HepG2 (cell line): ENCODE data around the gene TTLL12. TPM values are rescaled to one million over a fixed set of nuclear protein-coding genes. Genes with fewer than 3 reads are reported as not detected.

Source experiments
- ATAC-seq: fragments of 200-7000 bp; cut with Tn5 transposase; 3 replicates; pipeline ENCODE4 v1.9.1; 2020; ENCODE audit warnings: mild to moderate bottlenecking, moderate library complexity
- BruUV-seq: library from RNA; stranded (reverse); fragments of 400-500 nt; replicated peaks from 2 replicates; lab custom pipeline; 2021; lab: Mats Ljungman, UMichigan
- CTCF ChIA-PET: fragments of 300-600 bp; formaldehyde crosslinking; extraction: SDS; loops from one replicate; lab custom pipeline; 2021; ENCODE audit warnings: low total read pairs, inconsistent platforms, low intra/inter-chr PET ratio; lab: Yijun Ruan, JAX
- POLR2A ChIA-PET: fragments of 350-600 bp; sonication (Branson Sonifier 250); formaldehyde crosslinking; loops from one replicate; lab custom pipeline; 2020; ENCODE audit warnings: antibody characterized with exemption, inconsistent platforms; lab: Yijun Ruan, JAX
- DNase-seq: peaks from one replicate; pipeline ENCODE4 v3.0.0-alpha.2; 2015; ENCODE audit warnings: low spot score
- FAIRE-seq: peaks from 3 replicates; lab custom pipeline; 2011; peaks lifted over from hg19 to GRCh38; lab: Jason Lieb, UNC
- H2AFZ ChIP-seq: one replicate; pipeline ENCODE4 v1.6.1; 2011; ENCODE audit warnings: low read length, inconsistent platforms
- H3K27ac ChIP-seq: fragments of 300-600 bp; 3 replicates; pipeline ENCODE4 v1.8.0; 2011; ENCODE audit warnings: mixed run types, mild to moderate bottlenecking, mixed read lengths, low read length, inconsistent platforms; ENCODE audit not compliant: insufficient read depth; ENCODE audit errors: extremely low read length
- H3K27me3 ChIP-seq, 2 experiments: fragments of 200-600 bp in 1 of 2; 2 replicates in 1 of 2; 3 replicates in 1 of 2; pipeline versions ENCODE4 v1.6.0 to v1.8.0; 2011; ENCODE audit warnings: low read length in 2 of 2, mild to moderate bottlenecking in 2 of 2, moderate library complexity in 2 of 2, inconsistent platforms in 1 of 2; ENCODE audit not compliant: insufficient read depth in 2 of 2, control insufficient read depth in 1 of 2
- H3K36me3 ChIP-seq, 2 experiments: fragments of 200-600 bp in 1 of 2; replicated peaks in 1 of 2; 2 replicates in 1 of 2; 3 replicates in 1 of 2; pipeline versions ENCODE4 v1.5.1 to v1.8.0; 2011; ENCODE audit warnings: low read length in 2 of 2, inconsistent platforms in 1 of 2; ENCODE audit not compliant: insufficient read depth in 2 of 2, control insufficient read depth in 1 of 2
- H3K4me1 ChIP-seq: 2 replicates; pipeline ENCODE4 v1.5.1; 2012; ENCODE audit warnings: low read length, inconsistent platforms; ENCODE audit not compliant: insufficient read depth
- H3K4me2 ChIP-seq: 2 replicates; pipeline ENCODE4 v1.6.0; 2011; ENCODE audit warnings: low read depth, low read length, inconsistent platforms
- H3K4me3 ChIP-seq, 3 experiments: fragments of 200-600 bp in 1 of 3; sonication (generic), shearing (Covaris generic) in 1 of 3; replicated peaks in 1 of 3; 2 replicates each; pipeline ENCODE4 v1.5.1; 2011 to 2016; ENCODE audit warnings: low read length in 3 of 3, inconsistent platforms in 2 of 3, low read depth in 2 of 3, mild to moderate bottlenecking in 2 of 3, control low read depth in 1 of 3, mixed read lengths in 1 of 3; ENCODE audit not compliant: insufficient read depth in 1 of 3
- H3K79me2 ChIP-seq: one replicate; pipeline ENCODE4 v1.6.1; 2011; ENCODE audit warnings: low read length, inconsistent platforms; ENCODE audit not compliant: insufficient read depth
- H3K9ac ChIP-seq: 2 replicates; pipeline ENCODE4 v1.6.0; 2011; ENCODE audit warnings: mild to moderate bottlenecking, low read depth, low read length, inconsistent platforms; ENCODE audit not compliant: insufficient read depth
- H3K9me3 ChIP-seq: 2 replicates; pipeline ENCODE4 v1.5.1; 2012; ENCODE audit warnings: mild to moderate bottlenecking, low read length
- H4K20me1 ChIP-seq: 2 replicates; pipeline ENCODE4 v1.6.0; 2011; ENCODE audit warnings: inconsistent platforms, mild to moderate bottlenecking, low read length, moderate library complexity; ENCODE audit not compliant: insufficient read depth
- AGO1 ChIP-seq: fragments of 200-400 bp; formaldehyde crosslinking; IDR thresholded peaks from 2 replicates; pipeline ENCODE4 v1.6.1; 2017; ENCODE audit warnings: mild to moderate bottlenecking, low read depth, low read length, moderate library complexity; ENCODE audit not compliant: poor library complexity, severe bottlenecking
- HNRNPL ChIP-seq: fragments of 200-400 bp; formaldehyde crosslinking; IDR thresholded peaks from 2 replicates; pipeline ENCODE4 v1.6.1; 2017; ENCODE audit warnings: mild to moderate bottlenecking, low read depth, low read length
- KDM2A ChIP-seq: sonication (generic); formaldehyde crosslinking; IDR thresholded peaks from 2 replicates; pipeline ENCODE4 v1.4.0; 2020; ENCODE audit warnings: low read depth, missing genetic modification reagents, borderline replicate concordance
- PHF8 ChIP-seq: sonication (generic); formaldehyde crosslinking; IDR thresholded peaks from 2 replicates; pipeline ENCODE4 v1.5.0; 2020; ENCODE audit warnings: missing genetic modification reagents
- RFX5 ChIP-seq: IDR thresholded peaks from 2 replicates; pipeline ENCODE4 v1.6.1; 2011; ENCODE audit warnings: low read depth, low read length, improper control_type of control experiment
- SMAD3 ChIP-seq: sonication (generic); formaldehyde crosslinking; IDR thresholded peaks from 2 replicates; pipeline ENCODE4 v1.4.0; 2020; ENCODE audit warnings: missing genetic modification reagents
- ZFY ChIP-seq: sonication (generic); formaldehyde crosslinking; IDR thresholded peaks from 2 replicates; pipeline ENCODE4 v1.4.0; 2020; ENCODE audit warnings: missing genetic modification reagents
- ZIK1 ChIP-seq: sonication (generic); formaldehyde crosslinking; IDR thresholded peaks from 2 replicates; pipeline ENCODE4 v1.5.0; 2020; ENCODE audit warnings: mild to moderate bottlenecking, low read depth, missing genetic modification reagents, borderline replicate concordance
- ZNF7 ChIP-seq: IDR thresholded peaks from 2 replicates; pipeline ENCODE4 v1.6.1; 2016; ENCODE audit warnings: missing biosample characterization, missing genetic modification reagents
- WGBS: methylation state at CpG from one replicate; pipeline ENCODE4 v1.1.6; 2017; ENCODE audit warnings: low lambda C conversion rate; 5-methylcytosine and 5-hydroxymethylcytosine counted together
- in situ Hi-C: cut with HindIII; loops from 2 replicates; pipeline ENCODE4 v1.10.0; 2017; ENCODE audit warnings: low pct_unique_long_range_greater_than_20kb; ENCODE audit not compliant: extremely low pct_ligation_motif_present
- intact Hi-C: fragments of 100-400 bp; cut with micrococcal nuclease; formaldehyde crosslinking; loops from one replicate; pipeline ENCODE4 v1.10.0; 2022; ENCODE audit not compliant: unreplicated experiment
- polyA plus RNA-seq, 8 experiments: library from polyadenylated mRNA; depleted of rRNA in 3 of 8; stranded (reverse) in 7 of 8; unstranded in 1 of 8; fragments of >200 nt; fragmentation: Illumina TruSeq in 4 of 8; extraction: Trizol in 4 of 8; gene quantifications; 2 replicates each; pipeline versions ENCODE4 v1.2.1 to v1.2.3, GENCODE V29; 2011 to 2016; ENCODE audit warnings: low read depth in 4 of 8, missing spikeins in 1 of 8, mixed read lengths in 1 of 8; ENCODE audit not compliant: insufficient read depth in 1 of 8
- total RNA-seq, 5 experiments: library from RNA; depleted of rRNA; stranded (reverse); fragments of >200 nt; fragmentation: Illumina TruSeq; extraction: Trizol; gene quantifications; 2 replicates each; pipeline ENCODE4 v1.2.3, GENCODE V29; 2016; ENCODE audit warnings: low read depth in 1 of 5

TTLL12 gene
- total and polyA plus RNA-seq, 2 of the 13 experiments (the other 11 are each of a cell fraction or from before 2014, with no cell fraction given): 11.9 to 38.1 TPM

DNA sequence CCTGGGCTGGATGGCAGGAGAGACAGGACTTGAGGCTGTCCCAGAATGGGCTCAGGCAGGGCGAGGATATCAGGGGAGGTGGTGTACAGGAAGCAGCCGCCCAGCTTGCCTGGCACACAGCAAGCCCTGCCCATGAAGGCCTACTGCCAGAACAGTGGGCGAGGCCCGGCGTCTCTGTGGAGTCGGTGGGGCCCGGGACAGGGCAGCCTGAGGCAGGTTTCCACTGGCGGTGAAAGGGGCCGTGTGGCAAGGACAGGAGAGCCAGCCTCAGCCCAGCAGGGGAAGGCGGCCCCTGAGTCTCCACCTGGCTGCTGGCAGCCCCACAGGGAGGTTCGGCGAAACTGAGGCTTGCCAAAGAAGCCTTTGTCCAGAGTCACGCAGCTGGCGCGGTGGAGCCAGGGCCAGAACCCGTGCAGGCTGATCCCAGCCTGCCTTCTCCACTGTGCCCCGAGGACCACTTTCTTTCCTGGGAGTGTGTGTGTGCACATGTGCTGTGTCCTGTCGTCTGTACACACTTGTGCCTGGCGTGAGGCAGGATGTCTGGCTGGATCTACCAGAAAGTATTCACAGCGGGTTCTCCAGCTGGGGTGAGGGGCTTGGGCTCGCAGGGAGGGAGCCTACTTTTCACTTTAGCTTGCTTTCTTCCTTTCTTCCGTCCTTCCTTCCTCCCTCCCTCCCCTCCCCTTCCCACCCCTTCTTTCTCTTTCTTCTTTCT lies 34.4 kb downstream of the TTLL12 start (continued):
- peak; percentile 95 for TF ChIP-seq HNRNPL
- TF ChIP-seq ZNF7 (CRISPR knock-in tag): peak; percentile 95

- no TSS peak for BruUV-seq
- peak overlapping the region; percentile 41; the same call in 1 of the 2 replicates for H3K9ac ChIP-seq
These were observed 35.0 kb downstream of the TTLL12 start for GRCh38 chr22:43152003-43152356.

DNA sequence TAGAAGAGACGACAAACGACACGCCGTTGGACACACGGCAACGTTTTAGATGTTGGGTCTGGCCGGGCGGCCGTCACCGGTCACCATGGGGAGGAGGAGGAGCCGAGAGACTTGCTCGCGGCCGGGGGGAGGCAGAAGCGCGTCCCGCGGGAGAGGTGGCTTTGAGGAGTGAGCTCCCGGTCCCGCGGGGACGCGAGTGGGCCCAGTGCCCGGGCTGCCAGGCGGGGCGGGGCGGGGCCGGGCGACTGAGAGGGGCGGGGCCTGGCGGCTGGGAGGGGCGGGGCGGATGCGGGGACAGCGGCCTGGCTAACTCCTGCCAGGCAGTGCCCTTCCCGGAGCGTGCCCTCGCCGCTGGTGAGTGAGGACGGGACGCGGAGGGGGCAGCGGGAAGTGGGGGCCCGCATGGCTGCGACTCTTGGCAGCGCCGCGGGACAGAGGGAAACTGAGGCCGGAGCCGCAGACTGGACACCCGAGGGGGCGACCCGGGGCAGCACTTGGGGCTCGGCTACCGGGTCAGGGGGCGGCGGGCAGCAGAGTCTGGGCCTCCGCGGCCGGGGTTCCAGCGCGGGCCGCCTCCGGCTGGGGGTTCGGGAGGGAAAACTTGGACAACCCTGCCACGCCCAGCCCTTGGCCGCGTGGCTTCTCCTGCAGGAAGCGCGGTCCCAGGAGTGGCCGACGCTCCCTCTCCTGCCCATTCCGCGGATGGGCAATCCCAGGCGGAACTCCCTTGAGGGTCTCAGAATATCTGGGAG lies 35.5 kb downstream of the TTLL12 start, which contains the start of gene TSPO:
Gene TSPO, plus strand, starts transcription at position 309 of the 752 bp plus-strand sequence. CDS start 7,680 bp downstream, outside the sequence.
- CTCF ChIA-PET: no interaction called here
- H2AFZ ChIP-seq: peak within 1 kb of the TSS; percentile 37
- H3K4me1 ChIP-seq: peaks cover 21% of the 10 kb centered on the region

More at GRCh38 chr22:43152003-43152356, 35.0 kb downstream of the TTLL12 start:
- ATAC-seq (no peak; the same call in 2 of the 3 replicates), DNase-seq (no peak)
- Histone ChIP-seq H3K27ac (no peak overlapping the region), H4K20me1 (no peaks in the 10 kb centered on the region), H3K9me3 (no peaks in the 10 kb centered on the region), H2AFZ (no peak overlapping the region), H3K4me3 (peak overlapping the region in 1 of 3 experiments; percentile 63; a peak in 1 of 6 replicates), H3K27me3 (peaks cover 4 to 39% of the 10 kb centered on the region in 2 experiments; a peak in 3 of 5 replicates)
- 74% methylated on average over 9 of the region's 18 CpGs for WGBS
- POLR2A ChIA-PET: no interaction called here
- TF ChIP-seq AGO1 (peak; percentile 27), ZFY (CRISPR knock-in tag) (peak; percentile 6; the same call in 1 of the 2 replicates), ZIK1 (CRISPR knock-in tag) (no peak)
- TF ChIP-seq, all 625 proteins: peak for 2
- CTCF ChIA-PET: no interaction called here
- Histone ChIP-seq H3K79me2 (no peaks in the 10 kb centered on the region), H3K4me1 (peaks cover 21% of the 10 kb centered on the region), H3K36me3 (no peaks in the 10 kb centered on the region), H3K4me2 (peak overlapping the region; percentile 76)
- FAIRE-seq: no peak
- in situ Hi-C loops: no loop called here
- intact Hi-C loops: no loop called here

More for the DNA sequence above, 35.5 kb downstream of the TTLL12 start, which contains the start of gene TSPO:
- peak; percentile 39 for ATAC-seq
- intact Hi-C loops (no loop called here), in situ Hi-C loops (no loop called here)
- peak within 1 kb of the TSS; percentile 41; the same call in 1 of the 2 replicates for H3K9ac ChIP-seq
- no peak within 1 kb of the TSS for H3K27ac ChIP-seq
- no peaks in the 10 kb centered on the region for H3K9me3 ChIP-seq
- TF ChIP-seq SMAD3: no peak
- peak; percentile 91 for TF ChIP-seq RFX5
- 0 out of 2 replicates have a peak, but pooled peaks have one; percentile 6 for TF ChIP-seq PHF8
- peak; percentile 39; the same call in 1 of the 2 replicates for TF ChIP-seq KDM2A (CRISPR knock-in tag)
- no peak for FAIRE-seq
- 2% methylated on average over 11 of the region's 75 CpGs for WGBS
- no peaks in the 10 kb centered on the region for H3K79me2 ChIP-seq
- no peaks in the 10 kb centered on the region for H3K36me3 ChIP-seq
- H3K4me3 ChIP-seq: peak within 1 kb of the TSS; percentile 54 to 65 (median 59)
- peaks cover 6 to 39% of the 10 kb centered on the region in 2 experiments; a peak in 3 of 5 replicates for H3K27me3 ChIP-seq
- H4K20me1 ChIP-seq: no peaks in the 10 kb centered on the region
- POLR2A ChIA-PET: no interaction called here
- no peak for DNase-seq
- BruUV-seq: no TSS peak
- peak within 1 kb of the TSS; percentile 77 for H3K4me2 ChIP-seq
